Measurements from ENCODE around the gene CCDC127.
"Not testable (repeated sequence)": the region's sequence is repeated elsewhere in the genome, so short reads cannot be mapped to it uniquely, and the experiment has no call there.

CCDC127 gene

GRCh38 chr5:252546-252945 is 34.6 kb upstream of the CCDC127 start:
- TF ChIP-seq, protein P1, sequence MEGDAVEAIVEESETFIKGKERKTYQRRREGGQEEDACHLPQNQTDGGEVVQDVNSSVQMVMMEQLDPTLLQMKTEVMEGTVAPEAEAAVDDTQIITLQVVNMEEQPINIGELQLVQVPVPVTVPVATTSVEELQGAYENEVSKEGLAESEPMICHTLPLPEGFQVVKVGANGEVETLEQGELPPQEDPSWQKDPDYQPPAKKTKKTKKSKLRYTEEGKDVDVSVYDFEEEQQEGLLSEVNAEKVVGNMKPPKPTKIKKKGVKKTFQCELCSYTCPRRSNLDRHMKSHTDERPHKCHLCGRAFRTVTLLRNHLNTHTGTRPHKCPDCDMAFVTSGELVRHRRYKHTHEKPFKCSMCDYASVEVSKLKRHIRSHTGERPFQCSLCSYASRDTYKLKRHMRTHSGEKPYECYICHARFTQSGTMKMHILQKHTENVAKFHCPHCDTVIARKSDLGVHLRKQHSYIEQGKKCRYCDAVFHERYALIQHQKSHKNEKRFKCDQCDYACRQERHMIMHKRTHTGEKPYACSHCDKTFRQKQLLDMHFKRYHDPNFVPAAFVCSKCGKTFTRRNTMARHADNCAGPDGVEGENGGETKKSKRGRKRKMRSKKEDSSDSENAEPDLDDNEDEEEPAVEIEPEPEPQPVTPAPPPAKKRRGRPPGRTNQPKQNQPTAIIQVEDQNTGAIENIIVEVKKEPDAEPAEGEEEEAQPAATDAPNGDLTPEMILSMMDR (IDR thresholded peaks at IDR 0.05; ENCODE audit: extremely low read depth, missing control alignments): no peak
- no peak for DNase-seq (ENCODE audit: low spot score)

DNA sequence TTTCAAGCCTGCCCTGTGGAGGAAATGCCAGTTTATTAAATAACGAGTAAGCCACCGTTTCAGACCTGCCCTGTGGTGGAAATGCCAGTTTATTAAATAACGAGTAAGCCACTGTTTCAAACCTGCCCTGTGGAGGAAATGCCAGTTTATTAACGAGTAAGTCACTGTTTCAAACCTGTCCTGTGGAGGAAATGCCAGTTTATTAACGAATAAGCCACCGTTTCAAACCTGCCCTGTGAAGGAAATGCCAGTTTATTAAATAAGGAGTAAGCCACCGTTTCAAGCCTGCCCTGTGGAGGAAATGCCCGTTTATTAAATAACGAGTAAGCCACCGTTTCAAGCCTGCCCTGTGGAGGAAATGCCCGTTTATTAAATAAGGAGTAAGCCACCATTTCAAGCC is 34.0 kb upstream of the CCDC127 start:
- DNase-seq (ENCODE audit: low spot score): not testable (repeated sequence)

DNA sequence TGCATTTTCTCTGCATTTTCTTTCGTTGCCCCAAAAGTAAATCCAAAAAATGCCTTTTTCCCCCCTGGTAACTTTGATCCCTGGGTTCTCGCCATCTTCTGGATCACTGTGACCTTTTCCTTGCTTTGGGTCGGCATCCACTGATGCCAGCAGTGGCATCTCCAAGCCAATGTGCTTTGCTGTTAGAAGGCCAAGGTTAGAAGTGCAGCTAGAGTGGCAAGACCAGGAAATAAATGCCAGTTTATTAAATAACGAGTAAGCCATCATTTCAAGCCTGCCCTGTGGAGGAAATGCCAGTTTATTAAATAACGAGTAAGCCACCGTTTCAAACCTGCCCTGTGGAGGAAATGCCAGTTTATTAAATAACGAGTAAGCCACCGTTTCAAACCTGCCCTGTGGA is 33.6 kb upstream of the CCDC127 start:
- DNase-seq (ENCODE audit: low spot score): not testable (repeated sequence)

DNA sequence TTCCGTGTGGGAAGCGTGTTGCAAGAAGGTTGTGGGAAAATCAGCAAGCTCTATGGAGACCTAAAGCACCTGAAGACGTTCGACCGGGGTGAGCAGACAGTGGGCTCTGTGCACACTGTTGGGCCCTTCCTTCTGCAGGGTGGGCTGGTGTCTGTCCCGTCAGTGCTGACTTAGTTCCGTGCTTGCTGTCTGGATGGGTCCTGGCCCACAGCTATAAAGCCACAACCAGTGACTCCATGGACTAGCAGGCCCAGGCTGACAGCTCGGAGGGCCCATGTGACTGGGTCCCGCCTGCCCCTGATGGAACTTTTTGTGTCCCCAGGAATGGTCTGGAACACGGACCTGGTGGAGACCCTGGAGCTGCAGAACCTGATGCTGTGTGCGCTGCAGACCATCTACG is 33.1 kb upstream of the CCDC127 start:
- not testable (repeated sequence) for DNase-seq (ENCODE audit: low spot score)

- not testable (repeated sequence) for DNase-seq (ENCODE audit: low spot score)
Observed at GRCh38 chr5:250396-250795, 32.4 kb upstream of the CCDC127 start.

GRCh38 chr5:245717-246116 is 27.8 kb upstream of the CCDC127 start:
- not testable (repeated sequence) for DNase-seq (ENCODE audit: low spot score)

- DNase-seq (ENCODE audit: low spot score): not testable (repeated sequence)
Observed at GRCh38 chr5:243683-244367, 25.9 kb upstream of the CCDC127 start.

GRCh38 chr5:241045-241669 is 23.2 kb upstream of the CCDC127 start:
- not testable (repeated sequence) for DNase-seq (ENCODE audit: low spot score)

DNA sequence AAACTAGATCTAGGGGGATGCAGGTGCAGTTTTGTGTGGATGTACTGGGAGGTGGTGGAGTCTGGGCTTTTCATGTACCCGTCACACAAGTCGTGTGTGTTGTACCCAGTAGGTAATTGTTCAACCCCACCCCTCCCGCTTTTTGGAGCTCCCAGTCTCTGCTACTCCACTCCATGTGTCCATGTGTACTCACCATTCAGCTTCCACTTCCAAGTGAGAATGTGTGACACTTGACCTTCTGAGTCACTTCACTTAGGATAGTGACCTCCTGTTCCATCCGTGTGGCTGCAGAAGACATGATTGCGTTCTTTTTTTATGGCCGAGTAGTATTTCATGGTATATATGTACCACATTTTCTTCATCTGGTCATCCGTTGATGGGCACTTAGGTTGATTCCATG is 22.6 kb upstream of the CCDC127 start:
- DNase-seq (ENCODE audit: low spot score): not testable (repeated sequence)

DNA sequence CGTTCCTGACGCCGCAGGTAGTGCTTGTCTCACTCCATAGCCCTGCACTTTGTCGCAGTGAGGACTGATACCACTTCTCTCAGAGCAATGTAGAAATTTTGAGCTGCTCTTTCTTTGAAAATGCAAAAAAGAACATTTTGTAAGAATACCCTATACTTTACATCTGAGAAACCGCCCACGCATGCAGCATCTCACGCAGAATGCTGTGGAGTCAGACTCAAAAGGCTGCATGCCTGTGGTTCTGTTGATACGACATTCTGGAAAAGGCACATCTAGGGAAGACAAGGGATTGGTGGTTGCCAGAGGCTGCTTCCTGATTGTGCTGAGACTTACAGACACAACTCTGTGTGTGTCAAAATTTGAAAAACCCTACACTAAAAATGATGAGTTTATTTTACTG is 20.0 kb upstream of the CCDC127 start:
- DNase-seq (ENCODE audit: low spot score): not testable (repeated sequence)

- not testable (repeated sequence) for DNase-seq (ENCODE audit: low spot score)
Observed at GRCh38 chr5:235527-235926, 17.6 kb upstream of the CCDC127 start.

GRCh38 chr5:234450-234849 is 16.5 kb upstream of the CCDC127 start:
- TF ChIP-seq, protein P1 (IDR thresholded peaks at IDR 0.05; ENCODE audit: extremely low read depth, missing control alignments): no peak

DNA sequence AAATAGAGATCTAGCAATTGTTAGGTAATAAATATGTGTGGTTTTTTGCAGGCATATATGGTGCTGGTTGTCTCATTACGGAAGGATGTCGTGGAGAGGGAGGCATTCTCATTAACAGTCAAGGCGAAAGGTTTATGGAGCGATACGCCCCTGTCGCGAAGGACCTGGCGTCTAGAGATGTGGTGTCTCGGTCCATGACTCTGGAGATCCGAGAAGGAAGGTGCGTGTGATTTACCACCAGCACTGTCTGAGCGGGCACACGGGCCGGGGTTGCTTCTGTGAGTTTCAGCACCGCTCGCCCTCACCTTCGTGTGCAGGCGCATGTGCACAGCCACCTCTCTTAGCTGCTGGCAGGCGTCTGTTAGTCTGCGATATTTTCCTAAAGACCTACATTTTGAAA is 15.5 kb upstream of the CCDC127 start:
- not testable (repeated sequence) for DNase-seq (ENCODE audit: low spot score)

More at GRCh38 chr5:234450-234849, 16.5 kb upstream of the CCDC127 start:
- no peak for DNase-seq (ENCODE audit: low spot score)

GRCh38 chr5:231661-232060 is 13.7 kb upstream of the CCDC127 start:
- no peak for DNase-seq (ENCODE audit: low spot score)
- TF ChIP-seq, protein P1 (IDR thresholded peaks at IDR 0.05; ENCODE audit: extremely low read depth, missing control alignments): no peak

Measured in GM20000 (cell line).